HG02870 (cell line): ENCODE measurements around the gene PRUNE1.

Experiments
- ATAC-seq: cut with Tn5 transposase; IDR thresholded peaks from one replicate; pipeline ENCODE4 v1.9.1; 2021; ENCODE audit warnings: mild to moderate bottlenecking, moderate library complexity; ENCODE audit not compliant: unreplicated experiment

The PRUNE1 gene

DNA sequence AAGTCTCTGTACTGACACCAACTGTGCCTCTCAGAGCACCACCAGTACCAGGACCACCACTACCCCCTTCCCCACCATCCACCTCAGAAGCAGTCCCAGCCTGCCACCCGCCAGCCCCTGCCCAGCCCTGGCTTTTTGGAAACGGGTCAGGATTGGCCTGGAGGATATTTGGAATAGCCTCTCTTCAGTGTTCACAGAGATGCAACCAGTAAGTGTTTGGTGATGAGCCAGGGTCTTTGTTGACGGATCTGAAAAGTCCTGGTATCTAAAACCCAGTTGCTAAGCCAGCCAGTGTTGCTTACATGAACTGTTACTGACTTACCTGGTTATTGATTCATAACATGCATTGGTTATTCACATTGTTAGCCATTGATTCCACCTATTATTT lies 40.4 kb downstream of the PRUNE1 start:
- no peak for ATAC-seq

GRCh38 chr1:151049458-151049857 lies 41.2 kb downstream of the PRUNE1 start:
- no peak for ATAC-seq

GRCh38 chr1:151050051-151050688 lies 41.9 kb downstream of the PRUNE1 start:
- ATAC-seq: no peak

GRCh38 chr1:151051356-151052009 lies 43.2 kb downstream of the PRUNE1 start:
- no peak for ATAC-seq

DNA sequence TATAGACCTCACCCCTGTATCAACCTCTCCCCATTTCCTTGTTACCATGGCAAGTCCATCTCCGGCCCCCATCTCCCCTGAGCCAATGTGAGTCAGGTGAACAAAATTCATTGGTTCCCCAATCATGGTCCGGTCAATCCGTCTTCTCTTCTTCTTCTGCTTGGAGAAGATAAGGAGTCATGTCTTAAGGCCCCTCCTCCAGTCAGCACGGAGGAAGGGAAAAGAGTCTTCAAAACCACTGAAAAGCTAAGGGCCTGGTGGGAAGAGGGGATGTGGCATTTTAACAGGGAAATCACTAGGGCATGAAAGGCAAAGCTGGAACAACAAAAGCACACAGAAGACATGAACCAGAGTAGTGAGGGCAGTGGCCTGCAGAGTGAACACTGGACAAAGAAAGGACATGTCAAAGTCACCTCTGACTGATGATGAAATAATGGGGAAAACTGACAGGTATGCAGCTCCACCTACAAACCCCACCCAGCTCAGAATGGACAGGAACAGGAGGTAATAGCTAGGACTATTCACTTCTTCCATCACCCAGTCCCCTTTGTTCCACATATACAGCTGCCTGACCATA lies 46.8 kb downstream of the PRUNE1 start:
- no peak for ATAC-seq

- no peak for ATAC-seq
Observed at GRCh38 chr1:151055581-151055980, 47.3 kb downstream of the PRUNE1 start.

DNA sequence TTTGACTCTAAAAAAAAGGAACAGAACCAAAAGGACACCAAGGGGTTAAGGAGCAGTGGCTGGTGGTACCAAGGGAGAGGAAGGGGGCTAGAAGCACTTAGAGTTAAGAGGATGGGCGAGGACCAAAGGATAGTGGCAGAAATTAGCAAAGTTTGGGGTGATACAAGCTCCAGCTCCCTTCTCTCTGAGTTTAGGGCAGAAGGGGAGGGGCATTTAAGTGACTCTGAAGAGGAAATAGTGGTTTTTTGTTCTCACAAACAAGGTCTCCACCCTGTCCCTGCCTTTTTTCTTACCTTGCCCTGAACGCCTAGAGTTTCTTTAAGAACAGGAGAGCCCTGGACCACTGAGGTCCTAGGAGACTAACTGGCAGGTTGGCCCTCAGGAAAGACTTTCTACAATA lies 47.9 kb downstream of the PRUNE1 start:
- ATAC-seq: no peak

- no peak for ATAC-seq
Observed at GRCh38 chr1:151058692-151059091, 50.4 kb downstream of the PRUNE1 start.

GRCh38 chr1:151059109-151060006 lies 51.1 kb downstream of the PRUNE1 start, which contains the start of gene CDC42SE1:
Gene CDC42SE1, minus strand, starts transcription at chr1:151059622. Its CDS starts 3,892 bp downstream, at chr1:151055730.
- ATAC-seq: peak; percentile 78

DNA sequence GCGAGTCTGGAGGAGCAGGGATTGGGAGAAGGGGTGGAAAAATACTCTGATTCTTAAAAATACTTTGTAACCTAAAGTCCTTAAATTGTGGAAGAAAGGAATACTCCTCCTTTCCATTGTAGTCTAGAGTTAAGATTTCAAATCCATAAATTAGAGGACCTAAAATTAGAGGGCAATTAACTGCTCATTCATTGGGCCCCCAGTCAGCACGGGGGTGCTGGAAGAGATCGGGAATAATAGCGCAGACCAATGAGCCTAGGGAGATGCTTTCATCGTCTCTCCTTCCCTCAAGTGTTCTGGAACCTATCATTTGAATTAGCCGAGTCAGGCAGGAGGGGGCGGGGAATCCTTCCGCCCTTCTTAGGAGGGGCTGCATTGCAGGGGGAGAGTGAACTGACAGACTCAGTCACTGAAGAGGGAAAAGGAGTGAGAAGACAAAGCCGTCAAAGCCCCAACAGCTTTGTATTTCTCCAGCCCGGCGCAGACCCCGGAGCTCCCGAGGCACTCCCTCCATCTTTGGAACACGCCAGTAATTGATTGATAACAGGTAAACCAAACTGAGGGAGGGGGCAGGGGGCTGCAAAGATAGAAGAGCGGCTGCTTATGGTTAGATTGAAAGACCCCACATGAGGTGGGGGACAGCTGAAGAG lies 51.9 kb downstream of the PRUNE1 start, which contains the start of gene MLLT11:
TSS of gene MLLT11 (plus strand) at position 391 of the 650 bp plus-strand sequence. CDS start 6,828 bp downstream, outside the sequence.
- ATAC-seq: no peak

DNA sequence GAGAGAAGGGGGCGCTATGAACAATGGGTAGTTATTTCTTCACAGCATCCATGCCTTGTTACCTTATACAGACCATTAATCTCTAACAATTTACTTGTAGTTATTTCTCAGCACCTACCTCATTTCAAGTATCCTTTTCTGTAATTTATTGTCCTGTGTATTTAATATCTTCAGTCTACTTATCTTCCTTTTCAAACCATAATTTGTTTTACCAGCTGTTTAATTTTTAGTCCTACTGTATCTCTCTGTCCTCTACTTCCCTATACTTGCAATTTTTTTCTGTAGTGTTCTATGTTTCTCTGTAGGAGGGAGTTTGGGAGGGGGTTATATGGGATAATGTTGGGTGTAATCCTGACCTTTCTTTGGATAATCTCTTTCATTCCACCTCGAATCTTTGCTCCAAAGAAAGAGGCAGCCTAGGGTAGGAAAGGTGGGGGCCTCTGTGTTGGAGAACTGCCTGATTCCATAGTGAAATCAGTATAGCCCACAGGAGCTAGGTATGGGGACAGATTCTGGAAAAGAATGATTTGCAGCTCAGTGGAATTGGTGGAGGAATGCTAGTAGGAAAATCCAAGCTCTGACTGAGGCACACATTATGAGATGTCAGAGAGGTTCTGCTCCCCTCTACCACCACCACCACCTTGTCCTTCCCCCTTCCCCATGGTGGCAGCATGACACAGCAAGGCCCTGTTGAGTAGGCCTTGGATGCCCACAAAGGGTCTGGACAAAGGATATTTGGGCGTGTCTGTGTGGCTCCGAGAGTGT lies 52.6 kb downstream of the PRUNE1 start:
- no peak for ATAC-seq

GRCh38 chr1:151061704-151062103 lies 53.5 kb downstream of the PRUNE1 start:
- ATAC-seq: no peak

DNA sequence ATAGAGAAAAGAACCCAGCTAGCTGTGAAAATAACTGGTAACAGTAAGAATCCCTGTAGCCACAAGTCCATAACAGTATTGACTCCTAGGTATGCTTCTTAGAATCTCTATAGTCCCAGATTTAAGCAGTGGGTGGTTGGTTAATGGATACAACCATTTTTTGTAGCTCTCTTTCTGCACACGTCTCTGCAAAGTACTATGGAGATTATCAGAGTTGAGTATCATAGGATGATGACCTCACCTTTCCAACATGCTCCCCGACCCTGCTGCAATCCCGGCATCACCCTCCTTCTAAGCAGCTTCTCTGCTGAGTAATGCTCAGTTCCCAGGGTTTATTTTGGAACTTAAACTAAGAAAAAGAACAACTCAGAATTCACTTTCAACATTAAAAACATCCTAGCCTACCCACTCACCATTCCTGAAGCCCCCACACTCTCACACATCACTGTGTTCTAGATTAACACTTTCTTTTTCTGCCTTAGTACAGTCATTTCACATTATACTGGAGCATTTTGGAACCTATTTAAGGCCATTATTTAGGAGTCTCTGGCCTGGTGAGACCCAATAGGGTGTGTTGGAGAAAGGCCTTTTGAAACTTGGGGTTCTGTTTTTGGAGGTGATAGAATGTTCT lies 54.6 kb downstream of the PRUNE1 start:
- ATAC-seq: no peak

GRCh38 chr1:151065089-151065645 lies 56.9 kb downstream of the PRUNE1 start:
- ATAC-seq: no peak

- no peak for ATAC-seq
Observed at GRCh38 chr1:151067185-151067584, 58.9 kb downstream of the PRUNE1 start.

DNA sequence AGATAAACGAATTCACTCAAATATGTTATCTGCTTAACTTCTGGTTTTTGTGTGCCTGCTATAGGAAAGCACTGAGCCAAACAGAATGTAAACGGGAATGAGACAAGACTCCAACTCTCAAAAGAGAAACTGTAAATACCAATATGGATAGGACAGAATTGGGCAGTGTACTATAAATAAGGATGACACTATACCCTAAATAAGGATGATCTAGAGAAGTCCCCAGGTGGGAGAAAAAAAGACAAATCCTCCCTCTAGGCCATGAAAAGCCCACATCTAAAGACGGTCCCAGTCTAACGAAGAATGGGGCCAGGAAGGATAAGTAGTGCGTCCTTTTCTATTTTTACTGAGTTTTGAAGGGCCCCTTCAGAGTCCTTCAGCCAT lies 60.8 kb downstream of the PRUNE1 start:
- ATAC-seq: no peak

GRCh38 chr1:151070474-151071276 lies 62.4 kb downstream of the PRUNE1 start, which contains the start of gene GABPB2:
Gene GABPB2, plus strand, starts transcription at chr1:151070761. Its CDS starts 17,429 bp downstream, at chr1:151088190.
- ATAC-seq: peak; percentile 78

- no peak for ATAC-seq
Observed at GRCh38 chr1:151072224-151072623, 64.0 kb downstream of the PRUNE1 start.
